H1 (cell line): ENCODE measurements around the gene COL27A1. TPM values are rescaled to one million over a fixed set of nuclear protein-coding genes. Genes with fewer than 3 reads are reported as not detected.

Experiments
- EP300 ChIP-seq, 2 experiments: IDR thresholded peaks; 1 replicate in 1 of 2; 2 replicates in 1 of 2; pipeline ENCODE4 v1.6.1; 2011 to 2012; ENCODE audit warnings: low read depth in 2 of 2, low read length in 2 of 2, mild to moderate bottlenecking in 2 of 2, borderline replicate concordance in 1 of 2, inconsistent platforms in 1 of 2, moderate library complexity in 1 of 2
- RAD21 ChIP-seq, 2 experiments: IDR thresholded peaks in 1 of 2; conservative IDR thresholded peaks in 1 of 2; 2 replicates each; pipeline ENCODE4 v1.6.1; 2011; ENCODE audit warnings: low read depth in 2 of 2, low read length in 2 of 2, improper control_type of control experiment in 1 of 2, inconsistent platforms in 1 of 2, mild to moderate bottlenecking in 1 of 2, moderate library complexity in 1 of 2
- SIRT6 ChIP-seq: IDR thresholded peaks from one replicate; pipeline ENCODE4 v1.7.1; 2012; ENCODE audit warnings: low read length, inconsistent platforms
- SIX5 ChIP-seq: IDR thresholded peaks from 2 replicates; pipeline ENCODE4 v1.6.1; 2011; ENCODE audit warnings: mild to moderate bottlenecking, low read depth, low read length
- SP1 ChIP-seq: IDR thresholded peaks from 2 replicates; pipeline ENCODE4 v1.6.1; 2011; ENCODE audit warnings: low read depth, low read length
- TEAD4 ChIP-seq: IDR thresholded peaks from 2 replicates; pipeline ENCODE4 v1.6.1; 2012; ENCODE audit warnings: low read depth, low read length, inconsistent platforms, mixed read lengths
- polyA plus RNA-seq, 7 experiments: library from polyadenylated mRNA; depleted of rRNA in 3 of 7; stranded (reverse) in 5 of 7; unstranded in 2 of 7; fragments of >200 nt in 5 of 7; fragments of 200-250 nt in 2 of 7; gene quantifications; 1 replicate in 5 of 7; 2 replicates in 1 of 7; 4 replicates in 1 of 7; pipeline versions ENCODE4 v1.2.1 to v1.2.3, GENCODE V29; 2011 to 2013; ENCODE audit warnings: missing spikeins in 2 of 7, mixed read lengths in 2 of 7
- total RNA-seq: library from RNA; stranded (reverse); fragmentation: NEBNext Ultra II Directional; extraction: Animal tissue kit (Norgen Biotek cat#: 25700); gene quantifications from 2 replicates; pipeline ENCODE4 v1.2.1, GENCODE V29; 2021
- TF ChIP-seq, protein P1 (sequence below): IDR thresholded peaks from 2 replicates; pipeline ENCODE4 v1.6.1; 2011; ENCODE audit warnings: low read depth, mild to moderate bottlenecking, low read length; ENCODE audit not compliant: insufficient read depth

COL27A1 gene
- total and polyA plus RNA-seq, 2 of the 8 experiments (the other 6 are each of a cell fraction or from before 2014, with no cell fraction given): 15.1 to 22.8 TPM

- TF ChIP-seq, protein P1, sequence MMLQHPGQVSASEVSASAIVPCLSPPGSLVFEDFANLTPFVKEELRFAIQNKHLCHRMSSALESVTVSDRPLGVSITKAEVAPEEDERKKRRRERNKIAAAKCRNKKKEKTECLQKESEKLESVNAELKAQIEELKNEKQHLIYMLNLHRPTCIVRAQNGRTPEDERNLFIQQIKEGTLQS: no peak
- TF ChIP-seq EP300 (IDR thresholded peaks at IDR 0.05; ENCODE audit: borderline replicate concordance in 1 of 2, low read depth in 2 of 2, low read length in 2 of 2) (no peak), SIRT6 (no peak), TEAD4 (no peak), SIX5 (no peak), RAD21 (IDR thresholded peaks at IDR 0.05 in 1 of 2, conservative IDR thresholded peaks at IDR 0.05 in 1 of 2; ENCODE audit: low read depth in 2 of 2, low read length in 2 of 2) (no peak), SP1 (no peak)
Measured at GRCh38 chr9:114282104-114282485, 126.8 kb downstream of the COL27A1 start (continued).
